Dendritic cell treated with granulocyte-macrophage colony-stimulating factor and Interleukin-4, amounts not matched to agents 40 ng/mL and 50 ng/mL, for 4 days (primary cell): Measurements from ENCODE around the gene PROSER3.

Experiments used
- H3K27ac Mint-ChIP-seq: one replicate; pipeline ENCODE4 v1.8.0; 2022; ENCODE audit warnings: mild to moderate bottlenecking, mixed read lengths
- H3K27me3 Mint-ChIP-seq: one replicate; pipeline ENCODE4 v1.8.0; 2022; ENCODE audit warnings: mild to moderate bottlenecking, mixed read lengths
- H3K36me3 Mint-ChIP-seq: one replicate; pipeline ENCODE4 v1.8.0; 2022; ENCODE audit warnings: low read depth, mixed read lengths
- H3K4me1 Mint-ChIP-seq: one replicate; pipeline ENCODE4 v1.8.0; 2022; ENCODE audit warnings: low read depth, mixed read lengths
- H3K4me3 Mint-ChIP-seq: one replicate; pipeline ENCODE4 v1.8.0; 2022; ENCODE audit warnings: mild to moderate bottlenecking, moderate library complexity, mixed read lengths
- H3K9me3 Mint-ChIP-seq: one replicate; pipeline ENCODE4 v1.8.0; 2022; ENCODE audit warnings: mixed read lengths
- intact Hi-C: fragments of 100-400 bp; cut with micrococcal nuclease; formaldehyde crosslinking; loops from one replicate; pipeline ENCODE4 v1.15.0; 2022

PROSER3 gene

GRCh38 chr19:35748106-35749020 is 9.6 kb upstream of the PROSER3 start, which contains the start of gene LIN37:
TSS of gene LIN37 (plus strand) at chr19:35748576. CDS start at chr19:35748725, 149 bp downstream.
- peaks cover 71% of the 10 kb centered on the region for H3K36me3 Mint-ChIP-seq
- H3K4me1 Mint-ChIP-seq = peaks cover 64% of the 10 kb centered on the region
- H3K9me3 Mint-ChIP-seq = no peaks in the 10 kb centered on the region
- H3K27me3 Mint-ChIP-seq = no peaks in the 10 kb centered on the region
- intact Hi-C loops = loop anchor here (1.0 to 10.0 kb wide), 6 partner anchors 10 to 304 kb away; partner anchors contain the start of genes COX6B1, ETV2, HCST and NFKBID
- H3K4me3 Mint-ChIP-seq = peak within 1 kb of the TSS; percentile 92
- H3K27ac Mint-ChIP-seq = peak within 1 kb of the TSS; percentile 86

- Mint-ChIP-seq H3K36me3 (peaks cover 73% of the 10 kb centered on the region), H3K4me3 (no peak overlapping the region), H3K4me1 (peaks cover 58% of the 10 kb centered on the region), H3K27me3 (peaks cover 11% of the 10 kb centered on the region), H3K9me3 (no peaks in the 10 kb centered on the region), H3K27ac (peak overlapping the region; percentile 86)
- intact Hi-C loops = no loop called here
These were observed 7.8 kb upstream of the PROSER3 start for GRCh38 chr19:35750167-35750566.

DNA sequence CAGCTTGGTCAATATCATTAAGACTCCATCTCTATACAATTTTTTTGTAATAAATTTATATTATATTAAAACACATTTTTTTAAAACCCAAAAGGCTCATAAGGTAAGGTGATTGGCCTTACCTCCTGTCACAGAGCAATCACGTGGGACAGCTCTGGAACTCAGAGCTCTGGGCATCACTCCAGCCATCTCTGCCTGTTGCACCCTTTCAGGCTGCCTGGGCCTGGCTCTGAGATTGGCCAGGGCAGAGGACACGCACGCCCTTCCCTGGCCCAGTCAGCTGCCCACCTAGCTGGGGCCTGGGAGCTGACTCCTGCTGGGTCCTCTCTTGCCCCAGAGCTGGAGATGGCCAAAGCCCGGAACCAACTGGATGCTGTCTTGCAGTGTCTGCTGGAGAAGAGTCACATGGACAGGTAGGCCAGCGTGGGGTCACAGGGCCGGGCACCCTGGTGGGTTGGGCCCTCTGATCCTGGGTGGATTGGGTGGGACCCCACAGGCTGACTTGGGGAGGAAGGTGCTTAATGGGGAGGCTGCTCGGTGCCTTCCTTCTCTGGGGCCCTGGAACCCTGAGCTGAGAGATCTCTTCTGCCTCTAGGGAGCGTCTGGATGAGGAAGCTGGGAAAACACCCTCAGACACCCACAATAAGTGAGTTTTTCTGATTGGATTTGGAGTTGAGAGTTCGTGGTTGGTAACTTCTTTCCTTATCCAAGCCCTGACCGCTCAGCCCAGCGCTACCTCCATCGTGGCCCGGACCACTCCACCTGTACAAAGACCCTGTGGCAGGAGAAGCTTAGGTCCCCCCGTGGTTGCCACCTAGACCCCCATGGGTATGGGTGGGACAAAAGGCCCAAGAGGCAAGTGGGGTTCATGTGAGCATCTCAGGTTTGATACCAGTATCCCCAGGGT is 5.9 kb upstream of the PROSER3 start:
- H3K27me3 Mint-ChIP-seq = peaks cover 29% of the 10 kb centered on the region
- intact Hi-C loops = no loop called here
- no peak overlapping the region for H3K27ac Mint-ChIP-seq
- H3K36me3 Mint-ChIP-seq = peaks cover 65% of the 10 kb centered on the region
- H3K4me3 Mint-ChIP-seq = no peak overlapping the region
- H3K9me3 Mint-ChIP-seq = no peaks in the 10 kb centered on the region
- peaks cover 58% of the 10 kb centered on the region for H3K4me1 Mint-ChIP-seq

- intact Hi-C loops = no loop called here
- Mint-ChIP-seq H3K36me3 (peaks cover 64% of the 10 kb centered on the region), H3K27ac (no peak overlapping the region), H3K27me3 (peaks cover 30% of the 10 kb centered on the region), H3K9me3 (no peaks in the 10 kb centered on the region), H3K4me1 (peaks cover 60% of the 10 kb centered on the region), H3K4me3 (no peak overlapping the region)
These were observed 5.1 kb upstream of the PROSER3 start for GRCh38 chr19:35752746-35753350.

GRCh38 chr19:35753634-35754369 is 4.2 kb upstream of the PROSER3 start:
- Mint-ChIP-seq H3K27me3 (peaks cover 30% of the 10 kb centered on the region), H3K4me3 (no peak overlapping the region), H3K27ac (no peak overlapping the region), H3K9me3 (no peaks in the 10 kb centered on the region), H3K4me1 (peaks cover 57% of the 10 kb centered on the region), H3K36me3 (peaks cover 63% of the 10 kb centered on the region)
- intact Hi-C loops = no loop called here

GRCh38 chr19:35754370-35755130 is 3.4 kb upstream of the PROSER3 start:
- Mint-ChIP-seq H3K4me1 (peaks cover 57% of the 10 kb centered on the region), H3K36me3 (peaks cover 68% of the 10 kb centered on the region), H3K27ac (peak overlapping the region; percentile 25), H3K27me3 (peaks cover 30% of the 10 kb centered on the region), H3K9me3 (no peaks in the 10 kb centered on the region), H3K4me3 (peak overlapping the region; percentile 51)
- intact Hi-C loops = no loop called here

DNA sequence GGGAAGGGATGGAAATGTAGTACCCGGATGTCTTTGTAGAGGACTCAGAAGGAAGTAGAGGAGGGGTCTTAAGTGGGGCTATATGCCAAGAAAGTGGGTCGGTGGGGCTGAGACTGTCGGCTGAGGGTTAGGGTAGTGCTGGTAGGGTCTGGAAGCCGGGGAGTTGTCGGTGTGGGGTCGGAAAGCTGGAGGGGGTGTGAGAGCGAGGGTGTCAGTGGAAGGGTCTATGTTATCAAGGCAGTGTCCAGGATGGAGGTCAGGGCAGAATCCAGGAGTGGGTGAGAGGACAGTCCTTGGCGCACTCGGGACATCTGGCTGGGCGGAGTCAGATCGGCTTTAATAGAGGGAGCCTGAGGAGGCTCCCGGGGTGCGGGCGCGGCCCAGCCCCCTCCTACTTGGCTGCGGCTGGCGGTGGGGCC is 2.8 kb upstream of the PROSER3 start:
- H3K36me3 Mint-ChIP-seq = peaks cover 68% of the 10 kb centered on the region
- peak overlapping the region; percentile 25 for H3K27ac Mint-ChIP-seq
- intact Hi-C loops = no loop called here

DNA sequence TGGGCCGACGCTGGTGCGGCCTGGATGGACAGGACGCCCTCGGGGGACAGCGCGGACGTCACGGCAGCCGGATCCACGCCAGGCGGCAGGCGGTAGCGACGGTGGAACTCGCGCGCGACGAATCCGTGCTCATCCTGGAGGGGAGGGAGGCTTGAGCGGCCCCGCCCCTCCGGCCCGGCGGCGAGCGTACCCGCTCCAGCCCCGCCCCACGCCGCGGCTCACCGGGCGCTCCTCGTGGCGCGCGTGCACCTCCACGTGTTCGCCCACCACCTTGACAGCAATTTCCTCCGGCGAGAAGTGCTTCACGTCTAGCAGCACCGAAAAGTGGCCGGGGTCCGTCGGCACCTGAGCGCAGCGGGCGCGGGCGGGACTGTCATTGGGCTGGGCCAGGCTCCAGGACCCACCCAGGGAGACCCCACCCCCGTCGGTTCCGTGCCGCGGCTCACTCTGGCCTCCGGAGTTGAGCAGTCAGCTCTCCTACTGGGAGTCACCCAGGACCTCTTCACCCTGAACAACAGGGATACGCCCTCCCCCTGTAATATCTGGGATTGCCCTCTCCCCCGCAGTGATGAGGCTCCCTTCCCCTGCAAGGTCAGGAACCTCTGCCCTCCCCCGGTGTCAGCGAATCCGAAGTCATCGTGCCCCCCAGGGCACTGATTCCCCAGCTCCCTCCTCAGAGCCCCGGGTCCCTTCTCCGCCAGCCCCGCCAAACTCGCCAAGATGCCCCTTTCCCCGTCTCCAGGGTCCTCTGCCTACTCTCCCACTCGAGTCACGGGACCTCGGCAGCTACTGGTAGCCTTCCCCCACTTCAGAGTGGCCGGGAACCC is 2.2 kb upstream of the PROSER3 start:
- H3K4me3 Mint-ChIP-seq = peak overlapping the region; percentile 91
- H3K4me1 Mint-ChIP-seq = peaks cover 50% of the 10 kb centered on the region
- peak overlapping the region; percentile 88 for H3K27ac Mint-ChIP-seq
- no peaks in the 10 kb centered on the region for H3K9me3 Mint-ChIP-seq
- intact Hi-C loops = no loop called here
- peaks cover 30% of the 10 kb centered on the region for H3K27me3 Mint-ChIP-seq
- peaks cover 71% of the 10 kb centered on the region for H3K36me3 Mint-ChIP-seq

More for the DNA sequence above, 2.8 kb upstream of the PROSER3 start:
- H3K4me1 Mint-ChIP-seq = peaks cover 54% of the 10 kb centered on the region
- H3K27me3 Mint-ChIP-seq = peaks cover 30% of the 10 kb centered on the region
- peak overlapping the region; percentile 51 for H3K4me3 Mint-ChIP-seq
- no peaks in the 10 kb centered on the region for H3K9me3 Mint-ChIP-seq

DNA sequence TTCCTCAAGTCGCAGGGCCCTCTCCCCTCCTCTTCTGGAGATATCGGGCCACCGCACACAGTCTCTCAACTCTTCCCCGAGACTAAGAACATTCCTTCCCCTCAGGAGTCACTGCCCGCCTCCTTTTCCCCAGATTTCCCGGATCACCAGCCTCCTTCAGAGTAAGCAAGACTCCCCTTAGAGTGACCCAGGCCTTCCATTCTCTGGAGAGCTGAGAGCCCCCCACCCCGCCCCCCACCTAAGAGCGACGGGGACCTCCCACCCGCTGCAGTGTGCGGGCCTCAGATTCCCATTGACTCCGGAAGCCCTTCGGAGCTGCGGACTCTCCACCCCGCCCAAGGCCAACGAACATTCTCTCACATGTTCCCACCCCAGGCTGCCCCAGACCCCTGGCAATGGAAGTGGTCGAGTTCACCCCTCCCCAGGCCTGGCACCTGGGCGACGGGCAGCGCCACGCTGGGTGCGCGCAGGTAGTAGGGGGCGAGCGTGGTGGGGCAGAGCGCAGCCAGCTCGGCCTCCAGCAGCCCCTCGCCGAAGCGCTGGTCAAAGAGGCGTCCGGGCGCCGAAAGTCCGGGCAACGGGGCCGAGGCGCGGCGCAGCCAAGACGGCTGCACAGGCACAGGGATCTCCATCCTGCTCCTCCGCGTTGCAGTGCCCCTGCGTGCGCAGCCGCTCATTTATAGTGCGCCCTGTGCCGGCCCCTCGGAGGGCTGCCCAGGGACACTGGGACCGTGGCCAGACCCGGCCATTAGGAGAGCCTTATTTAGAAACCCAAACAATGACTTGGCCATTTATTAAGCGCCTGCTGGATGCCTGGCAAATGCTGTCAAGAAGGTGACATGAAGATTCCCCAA is 1.4 kb upstream of the PROSER3 start, which contains the start of gene HSPB6:
Gene HSPB6, minus strand, starts transcription at position 653 of the 854 bp plus-strand sequence. Its CDS starts 21 bp downstream, at position 632.
- Mint-ChIP-seq H3K27me3 (peaks cover 30% of the 10 kb centered on the region), H3K4me3 (peak within 1 kb of the TSS; percentile 91), H3K9me3 (no peaks in the 10 kb centered on the region), H3K4me1 (peaks cover 50% of the 10 kb centered on the region), H3K27ac (peak within 1 kb of the TSS; percentile 88), H3K36me3 (peaks cover 76% of the 10 kb centered on the region)
- intact Hi-C loops = no loop called here

GRCh38 chr19:35757231-35757748 is 686 bp upstream of the PROSER3 start:
- H3K36me3 Mint-ChIP-seq = peaks cover 77% of the 10 kb centered on the region
- H3K4me3 Mint-ChIP-seq = peak overlapping the region; percentile 91
- intact Hi-C loops = no loop called here
- peaks cover 45% of the 10 kb centered on the region for H3K4me1 Mint-ChIP-seq
- H3K27me3 Mint-ChIP-seq = peaks cover 30% of the 10 kb centered on the region
- H3K27ac Mint-ChIP-seq = peak overlapping the region; percentile 88
- H3K9me3 Mint-ChIP-seq = no peaks in the 10 kb centered on the region

- H3K27ac Mint-ChIP-seq = peak overlapping the region; percentile 88
- intact Hi-C loops = no loop called here
- peaks cover 24% of the 10 kb centered on the region for H3K27me3 Mint-ChIP-seq
- H3K4me3 Mint-ChIP-seq = no peak overlapping the region
- no peaks in the 10 kb centered on the region for H3K9me3 Mint-ChIP-seq
- H3K4me1 Mint-ChIP-seq = peaks cover 41% of the 10 kb centered on the region
- H3K36me3 Mint-ChIP-seq = peaks cover 76% of the 10 kb centered on the region
These were observed 1.7 kb downstream of the PROSER3 start for GRCh38 chr19:35759697-35760096.
